ENCODE results near the gene UTP4.
"Not testable (repeated sequence)": the region's sequence is repeated elsewhere in the genome, so short reads cannot be mapped to it uniquely, and the experiment has no call there.

Gene UTP4

GRCh38 chr16:69115361-69115760 lies 17.1 kb upstream of the UTP4 start:
- H3K36me3 ChIP-seq (ENCODE audit: insufficient read depth, low read length), result peaks cover 67% of the 10 kb centered on the region

DNA sequence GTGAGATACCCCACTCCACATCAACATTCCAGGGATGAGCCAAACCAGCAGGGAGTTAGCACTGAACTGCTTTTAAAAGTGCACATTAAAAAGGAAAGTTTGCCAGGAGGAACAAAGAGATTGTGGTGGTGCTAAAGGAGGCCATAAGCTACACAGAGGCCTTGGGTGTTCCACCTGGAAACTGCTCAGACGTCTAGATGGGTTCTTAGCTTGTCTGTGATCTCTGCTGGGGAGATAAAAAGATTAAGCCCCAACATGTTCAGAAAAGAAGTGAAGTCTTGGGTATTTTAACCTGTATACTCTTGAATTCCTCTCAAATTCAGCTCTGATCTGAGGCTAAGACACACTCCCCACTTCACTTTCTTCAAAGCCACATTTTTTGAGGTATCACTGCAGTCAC lies 16.6 kb upstream of the UTP4 start:
- H3K4me1 ChIP-seq (ENCODE audit: insufficient read depth, low read length), result no peaks in the 10 kb centered on the region
- H3K36me3 ChIP-seq (ENCODE audit: insufficient read depth, low read length), result peaks cover 66% of the 10 kb centered on the region
- H3K9me3 ChIP-seq (ENCODE audit: control insufficient read depth, insufficient read depth, low read length), result peaks cover 10% of the 10 kb centered on the region; the same call in 1 of the 2 replicates
- H3K9ac ChIP-seq (ENCODE audit: low read depth, low read length), result no peak overlapping the region

More at GRCh38 chr16:69115361-69115760, 17.1 kb upstream of the UTP4 start:
- no peak overlapping the region for H3K9ac ChIP-seq (ENCODE audit: low read depth, low read length)
- peaks cover 10% of the 10 kb centered on the region; the same call in 1 of the 2 replicates for H3K9me3 ChIP-seq (ENCODE audit: control insufficient read depth, insufficient read depth, low read length)
- H3K4me1 ChIP-seq (ENCODE audit: insufficient read depth, low read length), result no peaks in the 10 kb centered on the region

GRCh38 chr16:69116256-69116875 lies 16.1 kb upstream of the UTP4 start:
- Histone ChIP-seq H3K36me3 (ENCODE audit: insufficient read depth, low read length) (peaks cover 66% of the 10 kb centered on the region), H3K9ac (ENCODE audit: low read depth, low read length) (no peak overlapping the region), H3K4me1 (ENCODE audit: insufficient read depth, low read length) (no peaks in the 10 kb centered on the region), H3K9me3 (ENCODE audit: control insufficient read depth, insufficient read depth, low read length) (peaks cover 10% of the 10 kb centered on the region; the same call in 1 of the 2 replicates)

GRCh38 chr16:69116906-69117305 lies 15.5 kb upstream of the UTP4 start:
- Histone ChIP-seq H3K4me1 (ENCODE audit: insufficient read depth, low read length) (no peaks in the 10 kb centered on the region), H3K36me3 (ENCODE audit: insufficient read depth, low read length) (peaks cover 66% of the 10 kb centered on the region), H3K9me3 (ENCODE audit: control insufficient read depth, insufficient read depth, low read length) (peaks cover 10% of the 10 kb centered on the region; the same call in 1 of the 2 replicates), H3K9ac (ENCODE audit: low read depth, low read length) (no peak overlapping the region)

DNA sequence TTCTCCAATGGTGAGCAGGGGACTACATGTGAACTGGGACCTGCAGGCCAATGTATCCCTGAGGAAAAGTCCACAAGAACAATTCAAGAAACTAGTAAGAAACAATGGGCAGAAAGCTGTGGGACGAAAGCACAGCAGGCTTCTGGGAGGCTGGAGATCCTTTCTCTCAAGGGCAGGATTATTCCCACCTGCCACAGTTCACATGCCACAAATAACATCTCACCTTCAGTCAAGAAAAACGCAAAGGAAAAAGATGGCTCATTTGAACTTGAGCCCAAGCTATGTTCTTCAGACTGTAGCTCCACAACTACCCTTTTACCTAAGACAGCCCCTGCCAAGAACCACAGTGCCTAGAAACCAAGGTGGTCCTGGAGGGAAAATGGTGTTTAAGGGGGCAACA lies 14.0 kb upstream of the UTP4 start:
- Histone ChIP-seq H3K4me1 (ENCODE audit: insufficient read depth, low read length) (no peaks in the 10 kb centered on the region), H3K9me3 (ENCODE audit: control insufficient read depth, insufficient read depth, low read length) (peaks cover 10% of the 10 kb centered on the region; the same call in 1 of the 2 replicates), H3K9ac (ENCODE audit: low read depth, low read length) (no peak overlapping the region), H3K36me3 (ENCODE audit: insufficient read depth, low read length) (peaks cover 64% of the 10 kb centered on the region)

- H3K9ac ChIP-seq (ENCODE audit: low read depth, low read length), result no peak overlapping the region
- no peaks in the 10 kb centered on the region for H3K4me1 ChIP-seq (ENCODE audit: insufficient read depth, low read length)
- H3K36me3 ChIP-seq (ENCODE audit: insufficient read depth, low read length), result peaks cover 59% of the 10 kb centered on the region
- peaks cover 10% of the 10 kb centered on the region; the same call in 1 of the 2 replicates for H3K9me3 ChIP-seq (ENCODE audit: control insufficient read depth, insufficient read depth, low read length)
Measured at GRCh38 chr16:69118994-69119393, 13.5 kb upstream of the UTP4 start.

DNA sequence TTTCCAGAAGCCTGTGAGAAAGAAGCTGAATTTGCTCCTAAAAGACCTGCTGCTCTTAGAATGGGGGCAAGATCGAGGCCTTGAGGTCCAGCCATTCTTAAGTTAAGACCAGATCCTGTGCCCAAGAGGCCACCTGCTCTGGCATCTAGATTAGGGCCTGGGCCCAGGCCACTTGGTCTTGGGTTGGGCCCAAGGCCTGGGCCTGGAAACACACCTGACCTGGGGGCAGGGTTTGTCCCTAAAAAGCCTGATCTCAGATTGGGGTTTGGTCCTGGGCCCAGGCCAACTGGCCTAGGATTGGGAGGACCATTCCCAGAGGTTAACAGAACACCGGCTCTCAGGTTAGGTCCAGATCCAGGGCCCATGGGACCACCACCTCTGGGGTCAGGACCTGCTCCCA lies 12.9 kb upstream of the UTP4 start:
- Histone ChIP-seq H3K9me3 (ENCODE audit: control insufficient read depth, insufficient read depth, low read length) (peaks cover 10% of the 10 kb centered on the region; the same call in 1 of the 2 replicates), H3K4me1 (ENCODE audit: insufficient read depth, low read length) (no peaks in the 10 kb centered on the region), H3K36me3 (ENCODE audit: insufficient read depth, low read length) (peaks cover 55% of the 10 kb centered on the region), H3K9ac (ENCODE audit: low read depth, low read length) (no peak overlapping the region)

DNA sequence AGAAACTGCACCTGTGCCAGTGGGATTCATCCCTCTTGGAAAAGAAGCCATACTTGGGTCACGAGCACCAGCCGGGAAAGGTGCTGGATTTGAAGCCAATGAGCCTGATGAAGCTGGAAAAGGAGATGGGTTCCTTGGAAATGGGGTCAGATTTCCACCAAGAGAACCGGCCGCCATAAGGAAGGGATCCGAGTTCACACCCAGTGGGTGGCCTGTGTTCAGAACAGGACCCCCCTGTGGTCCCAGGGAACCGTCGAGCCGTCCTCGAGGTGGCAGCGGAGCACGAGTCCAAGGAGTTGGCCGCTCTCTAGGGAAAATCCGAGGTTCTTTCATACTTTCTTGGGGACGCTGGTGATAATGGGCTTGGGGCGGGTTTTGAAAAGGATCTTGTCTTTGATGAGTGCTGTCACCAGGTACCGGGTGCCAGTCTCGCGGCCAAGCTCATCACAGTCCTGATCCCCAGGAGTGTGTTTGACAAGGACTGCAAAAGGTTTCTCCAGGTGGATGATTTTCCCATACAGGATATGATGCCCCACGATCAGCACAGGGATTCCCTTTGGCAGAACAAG lies 12.3 kb upstream of the UTP4 start:
- no peaks in the 10 kb centered on the region for H3K4me1 ChIP-seq (ENCODE audit: insufficient read depth, low read length)
- no peak overlapping the region for H3K9ac ChIP-seq (ENCODE audit: low read depth, low read length)
- H3K36me3 ChIP-seq (ENCODE audit: insufficient read depth, low read length), result peaks cover 51% of the 10 kb centered on the region
- H3K9me3 ChIP-seq (ENCODE audit: control insufficient read depth, insufficient read depth, low read length), result peaks cover 10% of the 10 kb centered on the region; the same call in 1 of the 2 replicates

DNA sequence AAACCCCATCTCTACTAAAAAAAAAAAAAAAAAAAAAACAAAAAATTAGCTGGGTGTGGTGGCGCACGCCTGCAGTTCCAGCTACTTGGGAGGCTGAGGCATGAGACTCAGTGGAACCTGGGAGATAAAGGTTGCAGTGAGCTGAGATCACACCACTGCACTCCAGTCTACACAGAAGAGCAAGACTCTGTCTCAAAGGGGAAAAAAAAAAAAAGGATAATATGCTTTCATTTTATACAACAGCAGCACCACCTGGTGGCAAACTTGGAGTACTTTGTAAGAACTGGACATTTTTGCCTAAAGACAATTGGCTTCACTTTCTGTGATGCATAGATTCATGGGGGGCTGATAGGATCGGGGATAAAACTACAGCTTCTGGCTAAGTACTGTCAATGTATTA lies 8.5 kb upstream of the UTP4 start:
- peaks cover 24% of the 10 kb centered on the region for H3K36me3 ChIP-seq (ENCODE audit: insufficient read depth, low read length)
- peaks cover 2% of the 10 kb centered on the region; the same call in 1 of the 2 replicates for H3K9me3 ChIP-seq (ENCODE audit: control insufficient read depth, insufficient read depth, low read length)
- no peak overlapping the region for H3K9ac ChIP-seq (ENCODE audit: low read depth, low read length)
- H3K4me1 ChIP-seq (ENCODE audit: insufficient read depth, low read length), result no peaks in the 10 kb centered on the region

DNA sequence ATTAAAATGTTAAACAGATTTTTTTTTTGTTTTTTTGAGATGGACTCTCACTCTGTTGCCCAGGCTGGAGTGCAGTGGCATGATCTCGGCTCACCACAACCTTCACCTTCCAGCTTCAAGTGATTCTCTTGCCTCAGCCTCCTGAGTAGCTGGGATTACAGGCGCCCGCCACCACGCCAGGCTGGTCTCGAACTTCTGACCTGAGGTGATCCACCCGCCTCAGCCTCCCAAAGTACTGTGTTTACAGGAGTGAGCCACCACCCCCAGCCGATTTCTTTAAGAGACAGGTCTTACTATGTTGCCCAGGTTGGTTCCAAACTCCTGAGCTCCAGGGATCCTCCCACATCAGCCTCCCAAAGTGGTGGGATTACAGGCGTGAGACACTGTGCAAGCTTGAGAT lies 8.0 kb upstream of the UTP4 start:
- H3K9ac ChIP-seq (ENCODE audit: low read depth, low read length); H3K9me3 ChIP-seq (ENCODE audit: control insufficient read depth, insufficient read depth, low read length); H3K4me1 ChIP-seq (ENCODE audit: insufficient read depth, low read length): not testable (repeated sequence)
- peaks cover 19% of the 10 kb centered on the region; the same call in 1 of the 2 replicates for H3K36me3 ChIP-seq (ENCODE audit: insufficient read depth, low read length)

GRCh38 chr16:69124961-69125360 lies 7.5 kb upstream of the UTP4 start:
- H3K9me3 ChIP-seq (ENCODE audit: control insufficient read depth, insufficient read depth, low read length); H3K4me1 ChIP-seq (ENCODE audit: insufficient read depth, low read length); H3K9ac ChIP-seq (ENCODE audit: low read depth, low read length): not testable (repeated sequence)
- H3K36me3 ChIP-seq (ENCODE audit: insufficient read depth, low read length), result peaks cover 13% of the 10 kb centered on the region; the same call in 1 of the 2 replicates

DNA sequence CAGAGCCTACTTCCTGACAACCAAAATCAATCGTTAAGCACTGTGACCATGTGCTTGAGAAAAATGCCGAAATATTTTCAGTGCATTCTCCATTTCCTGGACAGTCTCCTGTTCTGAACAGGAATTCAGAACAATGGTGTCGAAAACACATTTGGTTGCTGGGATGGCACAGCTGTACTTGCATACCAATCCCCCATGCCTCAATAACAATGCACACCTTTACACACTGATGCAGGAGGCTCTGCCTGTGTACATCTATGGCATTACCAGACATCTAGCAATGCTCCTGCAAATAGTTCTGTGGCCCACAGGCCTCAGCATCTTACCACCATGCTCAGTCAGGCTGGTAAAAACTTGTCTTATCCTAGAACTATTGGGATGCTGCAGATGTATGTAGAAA lies 6.2 kb upstream of the UTP4 start:
- H3K4me1 ChIP-seq (ENCODE audit: insufficient read depth, low read length), result no peaks in the 10 kb centered on the region; the same call in 1 of the 2 replicates
- no peaks in the 10 kb centered on the region for H3K9me3 ChIP-seq (ENCODE audit: control insufficient read depth, insufficient read depth, low read length)
- H3K36me3 ChIP-seq (ENCODE audit: insufficient read depth, low read length), result peaks cover 6% of the 10 kb centered on the region; the same call in 1 of the 2 replicates
- H3K9ac ChIP-seq (ENCODE audit: low read depth, low read length), result no peak overlapping the region

DNA sequence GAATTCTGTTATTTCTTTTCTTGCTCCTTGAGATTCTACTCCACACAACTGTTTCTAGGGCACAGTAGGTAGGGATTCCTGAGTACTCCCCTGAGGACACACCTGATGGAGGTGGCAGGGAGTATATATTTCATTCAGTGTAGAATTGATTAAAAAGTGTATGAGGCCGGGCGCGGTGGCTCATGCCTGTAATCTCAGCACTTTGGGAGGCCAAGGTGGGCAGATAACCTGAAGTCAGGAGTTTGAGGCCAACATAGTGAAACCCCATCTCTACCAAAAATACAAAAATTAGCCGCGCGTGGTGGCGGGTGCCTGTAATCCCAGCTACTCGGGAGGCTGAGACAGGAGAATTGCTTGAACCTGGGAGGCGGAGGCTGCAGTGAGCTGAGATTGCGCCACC lies 5.6 kb upstream of the UTP4 start:
- not testable (repeated sequence) for H3K9me3 ChIP-seq (ENCODE audit: control insufficient read depth, insufficient read depth, low read length); H3K36me3 ChIP-seq (ENCODE audit: insufficient read depth, low read length); H3K9ac ChIP-seq (ENCODE audit: low read depth, low read length); H3K4me1 ChIP-seq (ENCODE audit: insufficient read depth, low read length)

- H3K9ac ChIP-seq (ENCODE audit: low read depth, low read length), result no peak overlapping the region
- no peaks in the 10 kb centered on the region; the same call in 1 of the 2 replicates for H3K4me1 ChIP-seq (ENCODE audit: insufficient read depth, low read length)
- no peaks in the 10 kb centered on the region; the same call in 1 of the 2 replicates for H3K9me3 ChIP-seq (ENCODE audit: control insufficient read depth, insufficient read depth, low read length)
- peaks cover 6% of the 10 kb centered on the region; the same call in 1 of the 2 replicates for H3K36me3 ChIP-seq (ENCODE audit: insufficient read depth, low read length)
Measured at GRCh38 chr16:69127966-69128510, 4.4 kb upstream of the UTP4 start.

GRCh38 chr16:69130461-69130860 lies 2.0 kb upstream of the UTP4 start:
- no peaks in the 10 kb centered on the region; the same call in 1 of the 2 replicates for H3K9me3 ChIP-seq (ENCODE audit: control insufficient read depth, insufficient read depth, low read length)
- H3K9ac ChIP-seq (ENCODE audit: low read depth, low read length), result 0 out of 2 replicates have a peak overlapping the region, but pooled peaks have one; percentile 100
- H3K4me1 ChIP-seq (ENCODE audit: insufficient read depth, low read length), result peaks cover 9% of the 10 kb centered on the region; the same call in 1 of the 2 replicates
- peaks cover 6% of the 10 kb centered on the region; the same call in 1 of the 2 replicates for H3K36me3 ChIP-seq (ENCODE audit: insufficient read depth, low read length)
